Muscle of leg (tissue), 11 donors: ENCODE data around the gene KATNAL1. TPM values are rescaled to one million over a fixed set of nuclear protein-coding genes. Genes with fewer than 3 reads are reported as not detected.
"Not testable (repeated sequence)": the region's sequence is repeated elsewhere in the genome, so short reads cannot be mapped to it uniquely, and the experiment has no call there.

Experiments
- DNase-seq: peaks from one replicate; pipeline ENCODE4 v3.0.0; 2013
- H3K27ac ChIP-seq: one replicate; pipeline ENCODE4 v1.5.1; 2013; ENCODE audit warnings: mild to moderate bottlenecking, low read length, control low read depth
- H3K27me3 ChIP-seq: one replicate; pipeline ENCODE4 v1.6.1; 2013; ENCODE audit warnings: low read length; ENCODE audit not compliant: control insufficient read depth, insufficient read depth
- H3K36me3 ChIP-seq: one replicate; pipeline ENCODE4 v1.6.1; 2013; ENCODE audit warnings: low read length; ENCODE audit not compliant: control insufficient read depth, insufficient read depth
- H3K4me1 ChIP-seq: one replicate; pipeline ENCODE4 v1.6.1; 2013; ENCODE audit warnings: low read length; ENCODE audit not compliant: control insufficient read depth, insufficient read depth
- H3K4me3 ChIP-seq: one replicate; pipeline ENCODE4 v1.5.1; 2013; ENCODE audit warnings: low read length, control low read depth
- H3K9me3 ChIP-seq: replicated peaks from 2 replicates; pipeline ENCODE4 v1.6.1; 2013; ENCODE audit warnings: low read depth, low read length; ENCODE audit not compliant: control insufficient read depth
- WGBS: methylation state at CpG from one replicate; pipeline ENCODE4 v1.1.5; 2013; ENCODE audit warnings: missing lambda C conversion rate; ENCODE audit not compliant: insufficient coverage; 5-methylcytosine and 5-hydroxymethylcytosine counted together
- polyA plus RNA-seq, 8 donors: library from polyadenylated mRNA; unstranded; fragments of 120-200 nt; gene quantifications; one replicate each; pipeline versions ENCODE4 v1.2.1 to v1.2.3, GENCODE V29; 2013; ENCODE audit warnings: inconsistent platforms in 1 of 8, low replicate concordance in 1 of 8; ENCODE audit not compliant: insufficient read length in 8 of 8, insufficient read depth in 1 of 8
- total RNA-seq: library from RNA; stranded (reverse); fragments of 120-200 nt; gene quantifications from one replicate; pipeline ENCODE4 v1.2.4, GENCODE V29; 2013

The KATNAL1 gene
- total and polyA plus RNA-seq, 9 donors: 7.8 to 22.2 (median 11.7) TPM

- peaks cover 2% of the 10 kb centered on the region for H3K36me3 ChIP-seq
- H3K4me1 ChIP-seq: no peaks in the 10 kb centered on the region
- WGBS: no CpG with 5 or more reads among the region's 1 CpG
- no peak overlapping the region for H3K27ac ChIP-seq
- no peaks in the 10 kb centered on the region for H3K27me3 ChIP-seq
- no peak for DNase-seq
- H3K4me3 ChIP-seq: no peak overlapping the region
- H3K9me3 ChIP-seq: no peaks in the 10 kb centered on the region
Observed at GRCh38 chr13:30268673-30269072, 38.7 kb downstream of the KATNAL1 start.

DNA sequence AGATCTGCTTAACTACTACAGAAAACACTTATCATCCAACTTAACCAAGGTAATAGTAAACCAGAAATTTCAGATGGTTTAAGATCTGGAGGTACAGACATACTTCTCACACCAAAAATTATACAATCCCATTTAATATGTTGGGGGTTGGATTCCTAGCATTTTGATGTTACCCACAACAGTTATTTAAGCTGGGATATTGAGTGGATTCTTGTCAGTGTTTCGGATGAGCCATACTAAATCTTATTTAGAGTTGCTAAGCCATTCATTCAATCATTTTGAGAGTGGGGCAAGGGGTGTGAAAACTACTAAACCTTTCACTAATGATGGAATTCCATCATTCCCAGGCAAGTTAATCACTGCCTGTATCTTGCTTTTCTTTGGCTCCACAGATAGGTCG lies 40.6 kb downstream of the KATNAL1 start:
- H3K36me3 ChIP-seq: no peaks in the 10 kb centered on the region
- no peak overlapping the region for H3K27ac ChIP-seq
- 20% methylated on average over 1 of the region's 2 CpGs for WGBS
- DNase-seq: no peak
- H3K9me3 ChIP-seq: no peaks in the 10 kb centered on the region
- no peaks in the 10 kb centered on the region for H3K4me1 ChIP-seq
- H3K4me3 ChIP-seq: no peak overlapping the region
- no peaks in the 10 kb centered on the region for H3K27me3 ChIP-seq

DNA sequence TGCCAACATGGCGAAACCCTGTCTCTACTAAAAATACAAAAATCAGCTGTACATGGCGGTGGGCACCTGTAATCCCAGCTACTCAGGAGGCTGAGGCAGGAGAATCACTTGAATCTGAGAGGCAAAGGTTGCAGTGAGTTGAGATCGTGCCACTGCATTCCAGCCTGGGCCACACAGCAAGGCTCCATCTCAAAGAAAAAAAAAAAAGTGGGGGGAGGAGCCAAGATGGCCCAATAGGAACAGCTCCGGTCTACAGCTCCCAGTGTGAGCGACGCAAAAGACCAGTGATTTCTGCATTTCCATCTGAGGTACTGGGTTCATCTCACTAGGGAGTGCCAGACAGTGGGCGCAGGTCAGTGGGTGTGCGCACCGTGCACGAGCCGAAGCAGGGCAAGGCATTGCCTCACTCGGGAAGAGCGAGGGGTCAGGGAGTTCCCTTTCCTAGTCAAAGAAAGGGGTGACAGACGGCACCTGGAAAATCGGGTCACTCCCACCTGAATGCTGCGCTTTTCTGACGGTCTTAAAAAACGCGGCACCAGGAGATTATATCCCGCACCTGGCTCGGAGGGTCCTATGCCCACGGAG lies 48.1 kb downstream of the KATNAL1 start:
- H3K4me1 ChIP-seq, H3K27me3 ChIP-seq, H3K9me3 ChIP-seq, H3K36me3 ChIP-seq, H3K27ac ChIP-seq, DNase-seq, H3K4me3 ChIP-seq: not testable (repeated sequence)
- WGBS: 100% methylated on average over 10 of the region's 22 CpGs

- Histone ChIP-seq H3K4me3 (no peak overlapping the region), H3K27ac (no peak overlapping the region), H3K27me3 (no peaks in the 10 kb centered on the region), H3K4me1 (peaks cover 3% of the 10 kb centered on the region), H3K9me3 (no peaks in the 10 kb centered on the region), H3K36me3 (peaks cover 2% of the 10 kb centered on the region)
- 43% methylated on average over 2 of the region's 6 CpGs for WGBS
- no peak for DNase-seq
Observed at GRCh38 chr13:30257468-30258099, 49.8 kb downstream of the KATNAL1 start.

DNA sequence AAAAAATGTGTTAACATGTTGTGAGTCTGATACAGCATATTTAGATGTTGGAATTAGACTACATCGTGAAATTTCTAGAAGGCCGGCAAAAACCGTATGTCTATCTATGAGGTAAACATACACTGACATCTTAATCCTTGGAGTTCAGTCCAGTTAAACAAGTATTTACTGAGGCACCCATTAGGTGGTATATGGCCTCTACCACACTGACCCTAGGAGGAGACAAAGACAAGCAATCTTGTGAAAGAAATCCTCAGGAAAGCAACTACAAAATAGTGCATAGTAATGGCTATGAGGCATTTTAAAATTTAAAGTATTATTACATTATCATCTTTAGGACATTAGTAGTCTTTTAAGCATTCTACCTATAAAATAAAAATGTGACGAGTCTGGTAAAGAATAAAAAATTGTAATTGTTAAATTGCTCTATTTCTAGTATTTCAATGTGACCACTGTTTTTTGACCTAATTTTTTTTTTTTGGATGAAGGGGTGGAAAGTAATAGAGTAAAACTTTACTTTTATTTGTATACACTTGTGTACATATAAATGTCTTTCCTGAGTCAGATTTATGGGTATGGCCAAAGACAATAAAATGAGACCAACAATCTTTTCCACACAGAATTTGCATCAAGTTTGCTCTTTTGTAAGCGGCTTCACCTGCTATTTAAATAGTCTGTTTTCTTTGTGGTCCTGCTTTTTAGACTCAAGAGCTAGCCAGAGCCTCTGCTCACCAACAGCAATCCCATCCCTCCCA lies 50.5 kb downstream of the KATNAL1 start:
- Histone ChIP-seq H3K9me3 (no peaks in the 10 kb centered on the region), H3K4me3 (no peak overlapping the region), H3K27me3 (no peaks in the 10 kb centered on the region), H3K36me3 (peaks cover 2% of the 10 kb centered on the region), H3K27ac (no peak overlapping the region), H3K4me1 (peaks cover 3% of the 10 kb centered on the region)
- no CpG with 5 or more reads among the region's 5 CpGs for WGBS
- DNase-seq: peak; percentile 55

GRCh38 chr13:30255696-30256095 lies 51.7 kb downstream of the KATNAL1 start:
- H3K27me3 ChIP-seq: no peaks in the 10 kb centered on the region
- WGBS: no CpG with 5 or more reads among the region's 1 CpG
- peak; percentile 20 for DNase-seq

DNA sequence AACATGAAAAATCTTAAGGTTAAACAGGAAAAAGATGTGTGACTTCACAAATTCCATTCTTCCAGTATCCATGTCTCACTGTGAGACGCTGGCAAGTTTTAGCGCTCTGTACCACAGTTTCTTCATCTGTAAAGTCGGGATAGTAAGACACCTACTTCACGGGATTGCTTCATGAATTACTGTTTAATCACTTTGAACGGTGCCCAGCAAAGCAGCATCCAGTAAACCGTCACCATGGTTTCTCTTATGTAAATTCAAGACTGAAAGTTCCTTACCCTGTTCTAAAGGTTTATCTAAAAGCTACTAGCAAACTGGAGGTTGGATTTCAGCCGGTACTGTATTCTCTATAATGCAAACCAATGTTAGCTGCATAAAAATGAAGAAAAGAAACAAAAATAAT lies 53.5 kb downstream of the KATNAL1 start:
- Histone ChIP-seq H3K27me3 (no peaks in the 10 kb centered on the region), H3K36me3 (peaks cover 2% of the 10 kb centered on the region), H3K27ac (no peak overlapping the region), H3K4me3 (no peak overlapping the region), H3K9me3 (no peaks in the 10 kb centered on the region), H3K4me1 (peaks cover 3% of the 10 kb centered on the region)
- DNase-seq: no peak
- WGBS: 90% methylated on average over 4 of the region's 7 CpGs

More at GRCh38 chr13:30255696-30256095, 51.7 kb downstream of the KATNAL1 start:
- no peak overlapping the region for H3K27ac ChIP-seq
- H3K36me3 ChIP-seq: peaks cover 2% of the 10 kb centered on the region
- no peaks in the 10 kb centered on the region for H3K9me3 ChIP-seq
- no peak overlapping the region for H3K4me3 ChIP-seq
- peaks cover 3% of the 10 kb centered on the region for H3K4me1 ChIP-seq

- no peaks in the 10 kb centered on the region for H3K9me3 ChIP-seq
- no CpG with 5 or more reads among the region's 2 CpGs for WGBS
- DNase-seq: no peak
- H3K27me3 ChIP-seq: no peaks in the 10 kb centered on the region
- H3K27ac ChIP-seq: no peak overlapping the region
- H3K4me1 ChIP-seq: no peaks in the 10 kb centered on the region
- no peak overlapping the region for H3K4me3 ChIP-seq
- H3K36me3 ChIP-seq: no peaks in the 10 kb centered on the region
Observed at GRCh38 chr13:30247406-30247805, 59.9 kb downstream of the KATNAL1 start.

GRCh38 chr13:30241532-30241931 lies 65.8 kb downstream of the KATNAL1 start:
- H3K27me3 ChIP-seq: no peaks in the 10 kb centered on the region
- H3K9me3 ChIP-seq: no peaks in the 10 kb centered on the region
- no peaks in the 10 kb centered on the region for H3K4me1 ChIP-seq
- peak overlapping the region; percentile 80 for H3K27ac ChIP-seq
- 0% methylated on average over 1 of the region's 2 CpGs for WGBS
- no peak overlapping the region for H3K4me3 ChIP-seq
- no peaks in the 10 kb centered on the region for H3K36me3 ChIP-seq
- peak; percentile 88 for DNase-seq

DNA sequence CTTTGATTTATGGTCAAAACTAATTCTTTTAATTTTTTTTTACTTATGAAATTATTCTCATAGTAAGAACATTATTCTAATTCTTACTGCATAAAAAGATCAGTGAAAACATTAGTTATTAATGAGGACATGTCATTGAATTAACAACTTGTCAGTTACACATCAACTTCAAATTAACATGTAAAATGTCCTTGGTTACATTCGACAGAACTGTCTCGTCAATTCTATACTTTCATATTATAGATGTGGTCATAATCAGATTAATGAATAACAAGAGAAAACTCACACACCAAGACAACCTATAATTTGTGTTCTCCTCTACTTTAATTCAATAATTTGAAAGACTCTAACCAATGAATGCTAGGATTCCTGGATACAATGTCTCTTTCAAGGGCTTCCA lies 66.7 kb downstream of the KATNAL1 start:
- WGBS: no CpG with 5 or more reads among the region's 2 CpGs
- Histone ChIP-seq H3K4me1 (no peaks in the 10 kb centered on the region), H3K36me3 (no peaks in the 10 kb centered on the region), H3K27ac (no peak overlapping the region), H3K27me3 (no peaks in the 10 kb centered on the region), H3K4me3 (no peak overlapping the region), H3K9me3 (no peaks in the 10 kb centered on the region)
- no peak for DNase-seq
